Activated B cell treated with CpG ODN at 0.5 μM for 24 hours (primary cell): ENCODE data around the gene TIMP3. TPM values are rescaled to one million over a fixed set of nuclear protein-coding genes. Genes with fewer than 3 reads are reported as not detected.
"Not testable (repeated sequence)": the region's sequence is repeated elsewhere in the genome, so short reads cannot be mapped to it uniquely, and the experiment has no call there.

ENCODE experiments used
- ATAC-seq: fragments of 200-7000 bp; cut with Tn5 transposase; one replicate; pipeline ENCODE4 v1.10.0; 2021; ENCODE audit warnings: low read depth, mild to moderate bottlenecking, moderate library complexity
- CTCF ChIA-PET: fragments of 350-600 bp; sonication (Branson Sonifier 250); formaldehyde crosslinking; loops from one replicate; lab custom pipeline; 2021; ENCODE audit warnings: antibody characterized with exemption; lab: Charles Lee
- POLR2A ChIA-PET: fragments of 350-600 bp; sonication (Branson Sonifier 250); formaldehyde crosslinking; loops from one replicate; lab custom pipeline; 2021; ENCODE audit warnings: antibody characterized with exemption; lab: Charles Lee
- DNase-seq: peaks from one replicate; pipeline ENCODE4 v3.0.0; 2022
- H3K27ac Mint-ChIP-seq: one replicate; pipeline ENCODE4 v1.8.0; 2020; ENCODE audit warnings: mixed read lengths
- H3K27me3 Mint-ChIP-seq: one replicate; pipeline ENCODE4 v1.8.0; 2021; ENCODE audit warnings: mixed read lengths
- H3K36me3 Mint-ChIP-seq: one replicate; pipeline ENCODE4 v1.8.0; 2021; ENCODE audit warnings: low read depth, mixed read lengths
- H3K4me1 Mint-ChIP-seq: one replicate; pipeline ENCODE4 v1.8.0; 2021; ENCODE audit warnings: mixed read lengths
- H3K4me3 Mint-ChIP-seq: one replicate; pipeline ENCODE4 v1.8.0; 2020; ENCODE audit warnings: mild to moderate bottlenecking, mixed read lengths
- H3K9me3 Mint-ChIP-seq: one replicate; pipeline ENCODE4 v1.8.0; 2020; ENCODE audit warnings: mixed read lengths
- CTCF ChIP-seq: fragments of 200-600 bp; IDR thresholded peaks from one replicate; pipeline ENCODE4 v1.8.0; 2022; ENCODE audit warnings: antibody characterized with exemption, mild to moderate bottlenecking
- intact Hi-C: fragments of 100-400 bp; cut with micrococcal nuclease; formaldehyde crosslinking; loops from one replicate; pipeline ENCODE4 v1.15.1; 2024
- total RNA-seq: library from RNA; stranded (reverse); gene quantifications from 2 replicates; pipeline ENCODE4 v1.2.3, GENCODE V29; 2022

The TIMP3 gene
- total RNA-seq, 1 donor from 2014 or later, result not detected

DNA sequence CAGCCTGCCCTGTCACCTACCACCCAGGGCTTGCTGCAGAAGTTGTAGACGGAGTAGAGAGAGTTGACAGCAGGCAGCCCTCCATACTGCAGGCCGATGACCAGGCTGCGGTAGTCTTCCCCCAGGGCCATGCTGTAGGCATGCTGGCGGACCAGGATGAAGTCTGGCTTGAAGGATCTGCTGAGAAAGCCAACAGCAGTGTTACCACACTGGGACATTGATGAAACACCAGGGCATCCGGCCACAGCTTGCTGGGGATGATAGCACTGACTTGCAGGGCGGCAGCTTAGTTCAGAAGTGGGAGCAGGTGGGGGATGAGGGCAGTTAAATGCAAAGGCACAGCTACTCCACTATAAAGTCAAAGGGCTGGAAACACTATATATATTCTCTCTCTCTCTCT lies 67.4 kb downstream of the TIMP3 start:
- H3K4me1 Mint-ChIP-seq, result no peaks in the 10 kb centered on the region
- ATAC-seq, result no peak
- no peaks in the 10 kb centered on the region for H3K27me3 Mint-ChIP-seq
- H3K36me3 Mint-ChIP-seq, result no peaks in the 10 kb centered on the region
- TF ChIP-seq CTCF, result no peak
- ChIA-PET CTCF (no interaction called here), POLR2A (no interaction called here)
- no peak overlapping the region for H3K27ac Mint-ChIP-seq
- no peaks in the 10 kb centered on the region for H3K9me3 Mint-ChIP-seq
- no peak for DNase-seq
- intact Hi-C loops, result no loop called here
- no peak overlapping the region for H3K4me3 Mint-ChIP-seq

DNA sequence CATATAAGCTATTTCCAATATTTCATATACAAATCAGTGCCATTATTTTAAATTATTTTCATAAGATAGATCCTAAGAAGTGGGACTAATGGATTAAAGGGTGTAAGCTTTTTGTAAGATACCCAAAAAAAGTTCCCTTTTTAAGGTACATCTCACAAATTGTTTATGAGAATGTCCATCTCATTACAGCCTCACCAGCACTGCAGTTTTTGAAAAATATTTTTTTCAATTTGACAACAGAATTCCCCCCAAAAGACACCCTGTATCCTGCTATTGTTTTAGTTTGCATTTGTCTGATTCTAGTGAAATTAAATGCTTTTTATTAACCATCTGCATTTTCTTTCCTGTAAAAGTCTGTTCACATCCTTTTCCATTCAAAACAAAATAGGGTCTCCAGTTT lies 69.0 kb downstream of the TIMP3 start:
- ATAC-seq, result no peak
- H3K4me1 Mint-ChIP-seq, result no peaks in the 10 kb centered on the region
- H3K27me3 Mint-ChIP-seq, result peaks cover 7% of the 10 kb centered on the region

DNA sequence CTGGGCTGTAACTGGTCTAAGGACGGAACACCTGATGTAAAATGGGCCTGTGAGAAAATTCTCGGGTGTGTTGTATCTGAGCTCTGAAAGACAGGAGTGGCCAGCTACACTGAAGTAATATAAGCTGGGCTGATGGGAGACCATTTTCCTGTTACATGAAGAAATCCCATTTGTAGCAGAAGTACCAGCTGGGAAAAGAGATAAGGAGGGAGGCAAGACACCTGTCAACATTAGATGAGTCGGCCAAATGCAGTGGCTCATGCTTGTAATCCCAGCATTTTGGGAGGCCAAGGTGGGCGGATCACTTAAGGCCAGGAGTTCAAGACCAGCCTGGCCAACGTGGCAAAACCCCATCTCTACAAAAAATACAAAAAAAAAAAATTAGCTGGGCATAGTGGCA lies 72.1 kb downstream of the TIMP3 start:
- H3K27me3 Mint-ChIP-seq, result peaks cover 15% of the 10 kb centered on the region
- H3K4me3 Mint-ChIP-seq, H3K36me3 Mint-ChIP-seq, H3K27ac Mint-ChIP-seq, intact Hi-C loops, DNase-seq, POLR2A ChIA-PET, CTCF ChIA-PET, ATAC-seq, H3K9me3 Mint-ChIP-seq, H3K4me1 Mint-ChIP-seq: not testable (repeated sequence)

More for the DNA sequence above, 69.0 kb downstream of the TIMP3 start:
- no peak for TF ChIP-seq CTCF
- ChIA-PET POLR2A (no interaction called here), CTCF (no interaction called here)
- H3K9me3 Mint-ChIP-seq, result no peaks in the 10 kb centered on the region
- intact Hi-C loops, result no loop called here
- H3K4me3 Mint-ChIP-seq, result no peak overlapping the region
- H3K27ac Mint-ChIP-seq, result no peak overlapping the region
- no peaks in the 10 kb centered on the region for H3K36me3 Mint-ChIP-seq
- no peak for DNase-seq

GRCh38 chr22:32874385-32874784 lies 72.9 kb downstream of the TIMP3 start:
- no peak for TF ChIP-seq CTCF
- intact Hi-C loops, result no loop called here
- H3K36me3 Mint-ChIP-seq, result no peaks in the 10 kb centered on the region
- no peaks in the 10 kb centered on the region for H3K9me3 Mint-ChIP-seq
- CTCF ChIA-PET, result no interaction called here
- DNase-seq (no peak), ATAC-seq (no peak)
- POLR2A ChIA-PET, result no interaction called here
- peaks cover 15% of the 10 kb centered on the region for H3K27me3 Mint-ChIP-seq
- H3K4me1 Mint-ChIP-seq, result no peaks in the 10 kb centered on the region
- no peak overlapping the region for H3K4me3 Mint-ChIP-seq
- H3K27ac Mint-ChIP-seq, result no peak overlapping the region

DNA sequence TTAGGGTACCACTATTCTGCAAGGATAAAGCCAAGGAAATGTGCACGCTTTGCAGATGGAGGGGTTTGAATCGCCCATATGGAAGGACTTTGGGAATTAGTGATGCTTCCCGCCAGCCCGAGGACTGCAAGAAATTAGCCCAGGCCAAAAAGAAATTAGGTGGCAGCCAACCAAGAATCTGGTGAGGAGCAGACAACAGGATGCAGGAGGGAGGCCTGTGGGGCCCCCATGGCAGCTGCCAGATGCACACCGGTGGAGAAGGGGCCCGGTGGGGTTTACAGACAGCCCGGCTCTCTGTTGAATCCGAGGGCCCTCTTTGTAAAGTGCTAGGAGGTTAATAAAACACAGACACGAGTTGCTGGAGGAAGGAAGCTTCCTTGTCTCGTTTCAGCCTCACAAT lies 73.5 kb downstream of the TIMP3 start:
- TF ChIP-seq CTCF, result no peak
- no peak for ATAC-seq
- POLR2A ChIA-PET, result no interaction called here
- DNase-seq, result no peak
- H3K27ac Mint-ChIP-seq, result no peak overlapping the region
- H3K36me3 Mint-ChIP-seq, result no peaks in the 10 kb centered on the region
- no peaks in the 10 kb centered on the region for H3K9me3 Mint-ChIP-seq
- no peaks in the 10 kb centered on the region for H3K4me1 Mint-ChIP-seq
- H3K4me3 Mint-ChIP-seq, result no peak overlapping the region
- CTCF ChIA-PET, result no interaction called here
- intact Hi-C loops, result no loop called here
- peaks cover 20% of the 10 kb centered on the region for H3K27me3 Mint-ChIP-seq

DNA sequence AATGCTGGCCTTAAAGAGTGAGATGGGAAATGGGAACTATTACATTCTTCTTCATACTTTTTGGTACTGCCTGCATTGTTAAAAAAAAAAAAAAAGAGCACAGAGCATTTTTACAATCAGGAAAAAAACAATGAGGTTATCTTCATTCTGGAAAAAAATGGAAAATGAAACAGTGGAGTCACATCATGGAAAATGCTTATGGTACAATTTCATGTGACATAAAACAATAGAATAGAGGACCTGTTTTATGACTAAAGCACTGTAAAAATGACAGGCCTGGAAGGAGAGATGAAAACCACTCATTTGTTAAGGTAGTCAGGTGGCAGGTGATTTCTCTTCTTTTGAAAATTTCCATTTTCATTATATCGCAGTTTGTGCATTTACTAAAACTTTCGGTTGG lies 75.0 kb downstream of the TIMP3 start:
- Mint-ChIP-seq H3K27me3 (peaks cover 26% of the 10 kb centered on the region), H3K36me3 (no peaks in the 10 kb centered on the region), H3K9me3 (no peaks in the 10 kb centered on the region), H3K4me1 (peaks cover 9% of the 10 kb centered on the region), H3K27ac (no peak overlapping the region), H3K4me3 (no peak overlapping the region)
- ChIA-PET POLR2A (no interaction called here), CTCF (no interaction called here)
- intact Hi-C loops, result no loop called here
- DNase-seq, result no peak
- ATAC-seq, result no peak
- TF ChIP-seq CTCF, result no peak
